Measurements from ENCODE around the gene NRXN3.
A peak's percentile ranks its signal among the peaks of the same experiment; 100 is the strongest.

The NRXN3 gene

GRCh38 chr14:79705126-79705894 lies 1535.1 kb downstream of the NRXN3 start:
- H3K4me3 Mint-ChIP-seq, result peak overlapping the region; percentile 8
- H3K27me3 Mint-ChIP-seq (ENCODE audit: low read depth, poor library complexity), result peaks cover 4% of the 10 kb centered on the region
- no peaks in the 10 kb centered on the region for H3K9me3 Mint-ChIP-seq
- TF ChIP-seq CTCF (IDR thresholded peaks at IDR 0.05), result no peak
- H3K27ac Mint-ChIP-seq, result no peak overlapping the region
- no peak for DNase-seq
- no peaks in the 10 kb centered on the region for H3K36me3 Mint-ChIP-seq (ENCODE audit: low read depth)
- H3K4me1 Mint-ChIP-seq, result peaks cover 49% of the 10 kb centered on the region

GRCh38 chr14:79706382-79706781 lies 1536.2 kb downstream of the NRXN3 start:
- peaks cover 51% of the 10 kb centered on the region for H3K4me1 Mint-ChIP-seq
- TF ChIP-seq CTCF (IDR thresholded peaks at IDR 0.05), result no peak

GRCh38 chr14:79708426-79709388 lies 1538.5 kb downstream of the NRXN3 start:
- no peak for DNase-seq
- no peak for TF ChIP-seq CTCF (IDR thresholded peaks at IDR 0.05)
- Mint-ChIP-seq H3K4me3 (no peak overlapping the region), H3K4me1 (peaks cover 68% of the 10 kb centered on the region), H3K27me3 (ENCODE audit: low read depth, poor library complexity) (peaks cover 4% of the 10 kb centered on the region), H3K36me3 (ENCODE audit: low read depth) (no peaks in the 10 kb centered on the region), H3K27ac (no peak overlapping the region), H3K9me3 (no peaks in the 10 kb centered on the region)

More at GRCh38 chr14:79706382-79706781, 1536.2 kb downstream of the NRXN3 start:
- H3K9me3 Mint-ChIP-seq, result no peaks in the 10 kb centered on the region
- no peaks in the 10 kb centered on the region for H3K36me3 Mint-ChIP-seq (ENCODE audit: low read depth)
- no peak for DNase-seq
- H3K27me3 Mint-ChIP-seq (ENCODE audit: low read depth, poor library complexity), result peaks cover 4% of the 10 kb centered on the region
- no peak overlapping the region for H3K4me3 Mint-ChIP-seq
- peak overlapping the region; percentile 59 for H3K27ac Mint-ChIP-seq

- H3K27me3 Mint-ChIP-seq (ENCODE audit: low read depth, poor library complexity), result peaks cover 4% of the 10 kb centered on the region
- no peak overlapping the region for H3K4me3 Mint-ChIP-seq
- H3K27ac Mint-ChIP-seq, result no peak overlapping the region
- TF ChIP-seq CTCF (IDR thresholded peaks at IDR 0.05), result no peak
- H3K36me3 Mint-ChIP-seq (ENCODE audit: low read depth), result no peaks in the 10 kb centered on the region
- no peak for DNase-seq
- peaks cover 63% of the 10 kb centered on the region for H3K4me1 Mint-ChIP-seq
- no peaks in the 10 kb centered on the region for H3K9me3 Mint-ChIP-seq
These were observed 1539.4 kb downstream of the NRXN3 start for GRCh38 chr14:79709573-79709972.

GRCh38 chr14:79712302-79712950 lies 1542.3 kb downstream of the NRXN3 start:
- DNase-seq, result no peak
- peak overlapping the region; percentile 44 for H3K27ac Mint-ChIP-seq
- no peaks in the 10 kb centered on the region for H3K36me3 Mint-ChIP-seq (ENCODE audit: low read depth)
- no peaks in the 10 kb centered on the region for H3K27me3 Mint-ChIP-seq (ENCODE audit: low read depth, poor library complexity)
- H3K9me3 Mint-ChIP-seq, result no peaks in the 10 kb centered on the region
- no peak for TF ChIP-seq CTCF (IDR thresholded peaks at IDR 0.05)
- H3K4me1 Mint-ChIP-seq, result peaks cover 38% of the 10 kb centered on the region
- H3K4me3 Mint-ChIP-seq, result no peak overlapping the region

Data from nephron progenitor cell (in vitro differentiated cells).